ENCODE measurements around the gene LBH. TPM values are rescaled to one million over a fixed set of nuclear protein-coding genes. Genes with fewer than 3 reads are reported as not detected.
"Not testable (repeated sequence)": the region's sequence is repeated elsewhere in the genome, so short reads cannot be mapped to it uniquely, and the experiment has no call there.

The LBH gene
- total RNA-seq, 6 experiments from 2014 or later, result 24.4 to 99.2 (median 92.8) TPM

DNA sequence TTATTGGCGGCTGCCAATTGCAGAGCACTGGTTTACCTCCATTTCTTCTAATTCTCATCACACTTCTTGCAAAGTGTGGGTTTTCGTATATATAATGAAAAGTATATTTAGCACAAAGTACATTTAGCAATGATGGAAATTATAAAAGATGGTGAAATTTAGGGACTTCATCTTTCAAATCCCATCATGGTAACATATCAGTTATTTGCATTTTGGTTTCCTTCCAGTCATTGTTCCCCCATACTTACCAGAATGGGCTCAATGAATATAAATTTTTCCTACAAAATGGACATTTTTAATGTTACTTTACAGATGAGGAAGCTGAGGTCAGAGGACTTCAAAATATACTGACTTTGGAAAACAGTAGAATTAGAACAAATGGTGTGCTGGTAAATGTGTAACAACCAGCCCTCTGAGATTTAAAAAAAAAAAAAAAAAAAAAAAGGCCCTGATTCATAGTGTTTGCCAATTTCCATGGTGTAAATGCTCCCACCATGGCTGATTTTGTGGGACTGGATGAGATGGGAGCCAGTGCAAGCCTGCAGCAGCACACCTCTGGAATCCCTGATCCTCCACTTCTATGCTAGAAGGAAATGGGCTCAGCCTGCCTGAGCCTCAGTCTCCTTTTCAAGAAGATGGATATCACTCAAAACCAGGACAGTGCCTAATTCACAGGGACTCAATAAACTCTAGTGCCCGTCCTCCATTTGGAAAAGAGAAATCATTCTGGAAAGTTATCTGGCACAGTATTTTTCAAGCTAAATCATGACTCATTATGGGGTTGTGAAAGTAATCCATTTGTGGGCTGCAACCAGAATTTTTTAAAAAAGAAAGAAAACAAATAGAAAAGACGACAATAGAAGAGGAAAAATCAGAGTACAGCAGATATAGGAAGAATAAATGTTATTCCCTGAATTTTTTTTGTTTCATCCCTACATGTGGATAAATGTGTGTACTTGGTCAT, 34.0 kb downstream of the LBH start:
- Mint-ChIP-seq H3K4me1 (ENCODE audit: low read depth) (peaks cover 18% of the 10 kb centered on the region), H3K27me3 (ENCODE audit: insufficient read depth) (no peaks in the 10 kb centered on the region), H3K9me3 (peaks cover 10% of the 10 kb centered on the region), H3K4me3 (peak overlapping the region; percentile 48; the same call in 1 of the 2 replicates), H3K27ac (peak overlapping the region; percentile 16; the same call in 1 of the 2 replicates), H3K36me3 (ENCODE audit: low read depth) (peaks cover 9% of the 10 kb centered on the region; the same call in 1 of the 2 replicates)
- peak; percentile 4 for DNase-seq
- TF ChIP-seq, protein P1, sequence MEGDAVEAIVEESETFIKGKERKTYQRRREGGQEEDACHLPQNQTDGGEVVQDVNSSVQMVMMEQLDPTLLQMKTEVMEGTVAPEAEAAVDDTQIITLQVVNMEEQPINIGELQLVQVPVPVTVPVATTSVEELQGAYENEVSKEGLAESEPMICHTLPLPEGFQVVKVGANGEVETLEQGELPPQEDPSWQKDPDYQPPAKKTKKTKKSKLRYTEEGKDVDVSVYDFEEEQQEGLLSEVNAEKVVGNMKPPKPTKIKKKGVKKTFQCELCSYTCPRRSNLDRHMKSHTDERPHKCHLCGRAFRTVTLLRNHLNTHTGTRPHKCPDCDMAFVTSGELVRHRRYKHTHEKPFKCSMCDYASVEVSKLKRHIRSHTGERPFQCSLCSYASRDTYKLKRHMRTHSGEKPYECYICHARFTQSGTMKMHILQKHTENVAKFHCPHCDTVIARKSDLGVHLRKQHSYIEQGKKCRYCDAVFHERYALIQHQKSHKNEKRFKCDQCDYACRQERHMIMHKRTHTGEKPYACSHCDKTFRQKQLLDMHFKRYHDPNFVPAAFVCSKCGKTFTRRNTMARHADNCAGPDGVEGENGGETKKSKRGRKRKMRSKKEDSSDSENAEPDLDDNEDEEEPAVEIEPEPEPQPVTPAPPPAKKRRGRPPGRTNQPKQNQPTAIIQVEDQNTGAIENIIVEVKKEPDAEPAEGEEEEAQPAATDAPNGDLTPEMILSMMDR (IDR thresholded peaks at IDR 0.05), result no peak

DNA sequence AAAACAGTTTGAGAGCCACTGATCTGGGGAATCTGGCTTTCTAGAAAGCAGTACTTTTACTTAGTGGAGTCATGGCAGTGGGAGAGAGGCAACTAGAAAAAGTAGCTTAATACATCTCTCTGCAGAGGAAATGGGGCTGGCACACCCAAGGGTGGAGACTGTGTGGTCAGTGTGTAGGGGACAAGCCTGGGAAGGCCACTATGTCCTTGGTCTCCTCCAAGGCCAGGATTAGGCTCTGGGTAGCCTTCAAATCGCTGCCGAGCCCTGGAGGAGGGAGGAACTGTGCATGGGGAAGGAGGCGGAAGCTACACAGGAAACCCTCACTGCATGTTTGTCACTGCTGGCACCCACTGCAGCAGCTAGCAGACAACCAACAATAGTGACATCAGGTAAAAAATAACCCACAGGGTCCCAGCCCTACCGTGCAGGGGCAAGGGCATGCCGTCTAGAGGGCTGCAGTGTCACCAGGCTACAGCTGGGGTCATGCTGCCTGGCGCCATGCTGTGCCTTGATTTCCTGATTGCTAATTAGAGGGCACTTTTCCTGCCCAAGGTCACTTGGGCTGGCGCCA, 34.8 kb downstream of the LBH start:
- Mint-ChIP-seq H3K4me1 (ENCODE audit: low read depth) (peaks cover 18% of the 10 kb centered on the region), H3K36me3 (ENCODE audit: low read depth) (peaks cover 9% of the 10 kb centered on the region; the same call in 1 of the 2 replicates), H3K9me3 (peaks cover 10% of the 10 kb centered on the region), H3K27ac (peak overlapping the region; percentile 16), H3K4me3 (peak overlapping the region; percentile 48; the same call in 1 of the 2 replicates), H3K27me3 (ENCODE audit: insufficient read depth) (no peaks in the 10 kb centered on the region)
- DNase-seq, result no peak
- TF ChIP-seq, protein P1 (IDR thresholded peaks at IDR 0.05), result no peak

DNA sequence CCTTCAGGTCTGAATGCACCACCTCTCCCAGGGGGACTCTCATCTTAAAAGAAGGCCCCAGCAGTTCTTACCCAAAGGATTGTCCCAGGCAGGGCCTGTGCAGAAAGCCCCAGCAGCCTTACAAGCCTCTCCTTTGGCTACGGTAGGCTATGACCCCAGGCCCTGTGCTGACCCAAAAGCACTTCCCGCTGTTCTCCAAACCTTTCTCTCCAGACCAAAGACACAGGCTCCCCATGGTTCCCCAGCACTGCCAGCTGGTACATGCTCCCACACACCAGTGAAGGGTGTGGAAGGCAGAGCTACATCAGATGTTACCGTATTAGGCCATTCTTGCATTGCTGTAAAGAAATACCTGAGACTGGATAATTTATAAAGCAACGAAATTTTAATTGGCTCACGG, 35.4 kb downstream of the LBH start:
- H3K4me3 Mint-ChIP-seq, result no peak overlapping the region
- TF ChIP-seq, protein P1 (IDR thresholded peaks at IDR 0.05), result no peak
- H3K4me1 Mint-ChIP-seq (ENCODE audit: low read depth), result peaks cover 18% of the 10 kb centered on the region
- no peak overlapping the region for H3K27ac Mint-ChIP-seq
- peaks cover 10% of the 10 kb centered on the region for H3K9me3 Mint-ChIP-seq
- H3K36me3 Mint-ChIP-seq (ENCODE audit: low read depth), result peaks cover 7% of the 10 kb centered on the region; the same call in 1 of the 2 replicates
- no peak for DNase-seq
- H3K27me3 Mint-ChIP-seq (ENCODE audit: insufficient read depth), result no peaks in the 10 kb centered on the region

DNA sequence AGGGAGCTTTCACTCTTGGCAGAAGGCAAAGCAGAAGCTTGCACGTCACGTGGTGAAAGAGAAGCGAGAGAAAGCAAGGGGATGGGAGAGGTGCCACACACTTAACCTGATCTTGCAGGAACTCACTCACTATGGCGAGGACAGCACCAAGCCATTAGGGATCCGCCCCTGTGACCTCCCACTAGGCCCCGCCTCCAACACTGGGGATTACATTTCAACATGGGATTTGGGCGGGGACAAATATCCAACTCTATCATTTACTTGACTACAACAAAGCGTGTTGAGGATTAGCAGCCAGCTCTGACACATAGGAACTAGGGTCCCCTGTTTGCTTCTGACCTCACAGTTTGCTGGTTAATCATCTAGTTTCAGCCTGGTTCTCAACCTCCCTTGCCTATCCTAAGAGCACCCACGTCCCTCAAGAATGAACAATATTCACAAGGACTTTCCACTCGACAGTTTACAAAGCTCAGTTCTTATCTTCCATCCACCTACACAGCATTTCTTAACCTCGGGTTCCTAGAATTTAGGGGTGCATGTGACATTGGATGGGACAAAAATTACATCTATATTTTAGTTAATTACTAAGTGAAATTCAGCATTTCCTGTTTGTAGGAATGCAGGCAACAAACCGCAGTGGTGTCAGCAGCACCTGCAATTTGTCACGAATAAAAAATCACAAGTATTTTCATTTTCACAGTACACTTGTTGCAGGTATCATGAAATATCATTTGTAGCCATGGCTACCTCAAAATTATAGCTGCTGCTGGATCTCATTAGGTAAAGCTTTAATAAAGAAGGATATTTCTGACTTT, 36.0 kb downstream of the LBH start:
- DNase-seq, result no peak
- Mint-ChIP-seq H3K9me3 (peaks cover 6% of the 10 kb centered on the region), H3K4me1 (ENCODE audit: low read depth) (peaks cover 19% of the 10 kb centered on the region), H3K4me3 (no peak overlapping the region), H3K27ac (no peak overlapping the region), H3K27me3 (ENCODE audit: insufficient read depth) (no peaks in the 10 kb centered on the region), H3K36me3 (ENCODE audit: low read depth) (peaks cover 2% of the 10 kb centered on the region; the same call in 1 of the 2 replicates)
- TF ChIP-seq, protein P1 (IDR thresholded peaks at IDR 0.05), result no peak

DNA sequence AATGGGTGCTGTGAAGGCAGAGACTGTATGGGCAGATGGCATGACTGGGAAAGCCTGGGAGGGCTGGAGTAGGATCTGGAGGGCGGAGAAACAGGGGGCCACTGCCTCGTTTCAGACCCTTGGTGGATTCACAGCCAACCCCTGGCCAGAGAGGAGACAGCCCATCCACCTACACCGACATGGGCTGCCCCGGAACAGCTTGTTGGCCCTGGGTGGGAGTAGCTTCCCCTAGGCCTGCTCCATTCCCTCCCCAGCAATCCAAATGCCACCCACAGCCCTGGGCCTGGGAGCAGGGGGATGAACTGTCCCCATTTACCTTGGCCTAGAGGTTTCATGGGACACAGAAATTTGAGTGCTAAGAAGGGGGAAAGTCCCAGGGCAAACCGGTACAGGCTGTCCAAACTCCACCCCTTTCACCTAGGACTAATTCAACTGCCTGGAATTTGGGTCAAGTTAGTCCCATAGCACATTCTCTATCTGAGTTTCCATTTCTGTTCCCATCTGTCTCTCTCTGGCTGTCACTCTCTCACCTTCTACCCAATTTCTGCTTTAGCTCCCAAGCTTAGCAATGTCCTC, 37.0 kb downstream of the LBH start:
- DNase-seq, result no peak
- no peaks in the 10 kb centered on the region for H3K27me3 Mint-ChIP-seq (ENCODE audit: insufficient read depth)
- H3K9me3 Mint-ChIP-seq, result no peaks in the 10 kb centered on the region
- no peak overlapping the region for H3K4me3 Mint-ChIP-seq
- H3K27ac Mint-ChIP-seq, result no peak overlapping the region
- TF ChIP-seq, protein P1 (IDR thresholded peaks at IDR 0.05), result no peak
- peaks cover 29% of the 10 kb centered on the region for H3K4me1 Mint-ChIP-seq (ENCODE audit: low read depth)
- no peaks in the 10 kb centered on the region for H3K36me3 Mint-ChIP-seq (ENCODE audit: low read depth)

DNA sequence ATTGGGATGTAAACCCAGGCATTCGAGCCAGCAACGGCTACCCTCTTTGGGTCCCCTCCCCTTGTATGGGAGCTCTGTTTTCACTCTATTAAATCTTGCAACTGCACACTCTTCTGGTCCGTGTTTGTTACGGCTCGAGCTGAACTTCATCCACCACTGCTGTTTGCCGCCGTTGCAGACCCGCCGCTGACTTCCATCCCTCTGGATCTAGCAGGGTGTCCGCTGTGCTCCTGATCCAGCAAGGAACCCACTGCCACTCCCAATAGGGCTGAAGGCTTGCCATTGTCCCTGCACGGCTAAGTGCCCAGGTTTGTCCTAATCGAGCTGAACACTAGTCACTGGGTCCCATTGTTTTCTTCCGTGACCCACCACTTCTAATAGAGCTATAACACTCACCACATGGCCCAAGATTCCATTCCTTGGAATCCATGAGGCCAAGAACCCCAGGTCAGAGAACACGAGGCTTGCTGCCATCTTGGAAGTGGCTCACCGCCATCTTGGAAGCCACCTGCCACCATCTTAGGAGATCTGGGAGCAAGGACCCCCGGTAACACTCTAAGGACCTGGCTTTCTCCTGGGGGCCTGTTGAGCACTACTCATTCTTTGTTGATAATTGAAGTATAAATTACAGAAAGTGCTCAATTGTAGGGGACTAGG, 37.9 kb downstream of the LBH start:
- not testable (repeated sequence) for H3K9me3 Mint-ChIP-seq; H3K27me3 Mint-ChIP-seq (ENCODE audit: insufficient read depth); H3K4me3 Mint-ChIP-seq; H3K27ac Mint-ChIP-seq; H3K36me3 Mint-ChIP-seq (ENCODE audit: low read depth); DNase-seq
- peaks cover 37% of the 10 kb centered on the region for H3K4me1 Mint-ChIP-seq (ENCODE audit: low read depth)
